PC-9 (cell line): ENCODE data around the gene BNIP2.

Source experiments
- EZH2 ChIP-seq: fragments of 200-600 bp; sonication (generic); IDR thresholded peaks from 2 replicates; pipeline ENCODE4 v1.8.0; 2017; ENCODE audit warnings: antibody characterized with exemption, low read depth
- TF ChIP-seq, protein P1 (sequence below): fragments of 200-600 bp; sonication (generic); conservative IDR thresholded peaks from 2 replicates; pipeline ENCODE4 v1.6.1; 2017; ENCODE audit warnings: mixed run types, antibody characterized with exemption, mild to moderate bottlenecking, moderate library complexity

DNA sequence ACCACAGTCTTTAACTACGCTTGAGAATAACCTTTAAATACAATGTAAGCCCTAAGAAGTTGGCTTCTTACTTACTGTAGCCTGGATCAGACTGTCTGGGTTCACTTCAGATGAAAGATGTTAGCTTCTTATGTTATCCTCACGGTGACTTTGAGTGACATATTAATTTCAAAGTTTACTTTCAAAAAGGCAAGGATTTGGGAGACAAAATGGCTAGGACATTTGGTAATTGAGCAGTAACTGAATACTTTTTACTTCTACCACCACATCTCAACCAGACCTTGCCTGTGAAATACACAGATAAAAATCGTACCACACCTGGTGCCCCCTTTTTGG is 36.0 kb upstream of the BNIP2 start:
- TF ChIP-seq, protein P1, sequence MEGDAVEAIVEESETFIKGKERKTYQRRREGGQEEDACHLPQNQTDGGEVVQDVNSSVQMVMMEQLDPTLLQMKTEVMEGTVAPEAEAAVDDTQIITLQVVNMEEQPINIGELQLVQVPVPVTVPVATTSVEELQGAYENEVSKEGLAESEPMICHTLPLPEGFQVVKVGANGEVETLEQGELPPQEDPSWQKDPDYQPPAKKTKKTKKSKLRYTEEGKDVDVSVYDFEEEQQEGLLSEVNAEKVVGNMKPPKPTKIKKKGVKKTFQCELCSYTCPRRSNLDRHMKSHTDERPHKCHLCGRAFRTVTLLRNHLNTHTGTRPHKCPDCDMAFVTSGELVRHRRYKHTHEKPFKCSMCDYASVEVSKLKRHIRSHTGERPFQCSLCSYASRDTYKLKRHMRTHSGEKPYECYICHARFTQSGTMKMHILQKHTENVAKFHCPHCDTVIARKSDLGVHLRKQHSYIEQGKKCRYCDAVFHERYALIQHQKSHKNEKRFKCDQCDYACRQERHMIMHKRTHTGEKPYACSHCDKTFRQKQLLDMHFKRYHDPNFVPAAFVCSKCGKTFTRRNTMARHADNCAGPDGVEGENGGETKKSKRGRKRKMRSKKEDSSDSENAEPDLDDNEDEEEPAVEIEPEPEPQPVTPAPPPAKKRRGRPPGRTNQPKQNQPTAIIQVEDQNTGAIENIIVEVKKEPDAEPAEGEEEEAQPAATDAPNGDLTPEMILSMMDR, result no peak
- TF ChIP-seq EZH2, result no peak
